Stimulated activated CD4-positive, alpha-beta T cell treated with anti-CD3 and anti-CD28 coated beads, Interleukin-15, amount 100 ng/mL, for 24 hours (primary cell): Measurements from ENCODE around the gene PRADC1.
A peak's percentile ranks its signal among the peaks of the same experiment; 100 is the strongest.

Experiments
- DNase-seq: peaks from one replicate; pipeline ENCODE4 v3.0.0-alpha.2; 2020

Gene PRADC1

GRCh38 chr2:73233932-73234832 is 1.1 kb upstream of the PRADC1 start, which contains the start of gene CCT7:
Gene CCT7, plus strand, starts transcription at chr2:73234308. Its CDS starts 71 bp downstream, at chr2:73234379.
- DNase-seq = peak; percentile 88

- peak; percentile 59 for DNase-seq
Measured at GRCh38 chr2:73232403-73233153, 461 bp downstream of the PRADC1 start.

- DNase-seq = no peak
Measured at GRCh38 chr2:73228631-73229030, 4.4 kb downstream of the PRADC1 start.

GRCh38 chr2:73227086-73227485 is 6.0 kb downstream of the PRADC1 start:
- no peak for DNase-seq

GRCh38 chr2:73225513-73226360 is 7.3 kb downstream of the PRADC1 start:
- DNase-seq = no peak

GRCh38 chr2:73223821-73224220 is 9.2 kb downstream of the PRADC1 start:
- DNase-seq = no peak

GRCh38 chr2:73218298-73218697 is 14.7 kb downstream of the PRADC1 start:
- DNase-seq = no peak

- no peak for DNase-seq
Measured at GRCh38 chr2:73217826-73218225, 15.2 kb downstream of the PRADC1 start.

- no peak for DNase-seq
Measured at GRCh38 chr2:73217160-73217559, 15.9 kb downstream of the PRADC1 start.

GRCh38 chr2:73215254-73215653 is 17.8 kb downstream of the PRADC1 start:
- DNase-seq = no peak

GRCh38 chr2:73214120-73215035 is 18.7 kb downstream of the PRADC1 start, which contains the start of gene SMYD5:
Gene SMYD5, plus strand, starts transcription at chr2:73214245. Its CDS starts 22 bp downstream, at chr2:73214267.
- DNase-seq = peak; percentile 95

- peak; percentile 85 for DNase-seq
Measured at GRCh38 chr2:73212448-73213176, 20.4 kb downstream of the PRADC1 start.

- DNase-seq = no peak
Measured at GRCh38 chr2:73212098-73212447, 21.0 kb downstream of the PRADC1 start.

GRCh38 chr2:73210696-73211095 is 22.3 kb downstream of the PRADC1 start:
- no peak for DNase-seq

- DNase-seq = no peak
Measured at GRCh38 chr2:73210019-73210418, 23.0 kb downstream of the PRADC1 start.

- DNase-seq = no peak
Measured at GRCh38 chr2:73208258-73208657, 24.8 kb downstream of the PRADC1 start.

GRCh38 chr2:73205611-73206010 is 27.4 kb downstream of the PRADC1 start:
- DNase-seq = no peak

GRCh38 chr2:73203055-73203681 is 29.9 kb downstream of the PRADC1 start:
- peak; percentile 16 for DNase-seq

- peak; percentile 27 for DNase-seq
Measured at GRCh38 chr2:73202156-73203054, 30.6 kb downstream of the PRADC1 start, which contains the start of gene NOTO. Gene NOTO, plus strand, starts transcription at chr2:73202574. Its CDS starts 93 bp downstream, at chr2:73202667.
